Upper lobe of left lung (tissue), 4 donors: ENCODE results near the gene ACAP3.

ENCODE experiments used
- CTCF ChIP-seq, 6 experiments: fragments of 450-650 bp in 4 of 6; fragments of 200-600 bp in 2 of 6; sonication (generic) in 2 of 6; IDR thresholded peaks; one replicate each; pipeline ENCODE4 v1.5.1; 2016 to 2019; ENCODE audit warnings: antibody characterized with exemption in 6 of 6
- POLR2AphosphoS5 ChIP-seq, 2 donors: sonication (generic); formaldehyde crosslinking; IDR thresholded peaks; one replicate each; pipeline ENCODE4 v1.5.1; 2017; ENCODE audit warnings: antibody characterized with exemption in 2 of 2

GRCh38 chr1:1334835-1335234, 27.1 kb upstream of the ACAP3 start:
- TF ChIP-seq CTCF (IDR thresholded peaks at IDR 0.05), result no peak
- TF ChIP-seq POLR2AphosphoS5 (IDR thresholded peaks at IDR 0.05), result no peak
